Astrocyte (in vitro differentiated cells and primary cell): Measurements from ENCODE around the gene TTLL5. TPM values are rescaled to one million over a fixed set of nuclear protein-coding genes. Genes with fewer than 3 reads are reported as not detected.

Experiments
- DNase-seq: peaks from one replicate; pipeline ENCODE4 v3.0.0-alpha.2; 2010; ENCODE audit warnings: low read depth
- FAIRE-seq: peaks from 2 replicates; lab custom pipeline; 2011; peaks lifted over from hg19 to GRCh38; lab: Jason Lieb, UNC
- H2AFZ ChIP-seq: 2 replicates; pipeline ENCODE4 v1.6.0; 2012; ENCODE audit warnings: low read depth, low read length, inconsistent platforms
- H3K27ac ChIP-seq: 2 replicates; pipeline ENCODE4 v1.5.1; 2011; ENCODE audit warnings: low read depth, low read length, inconsistent platforms
- H3K27me3 ChIP-seq: 2 replicates; pipeline ENCODE4 v1.6.0; 2011; ENCODE audit warnings: low read length, inconsistent platforms; ENCODE audit not compliant: insufficient read depth
- H3K36me3 ChIP-seq: 2 replicates; pipeline ENCODE4 v1.5.1; 2011; ENCODE audit warnings: low read length, inconsistent platforms; ENCODE audit not compliant: insufficient read depth
- H3K4me1 ChIP-seq: 2 replicates; pipeline ENCODE4 v1.5.1; 2011; ENCODE audit warnings: low read length, inconsistent platforms; ENCODE audit not compliant: insufficient read depth
- H3K4me2 ChIP-seq: 2 replicates; pipeline ENCODE4 v1.6.0; 2012; ENCODE audit warnings: low read length, inconsistent platforms
- H3K4me3 ChIP-seq: 2 replicates; pipeline ENCODE4 v1.5.1; 2011; ENCODE audit warnings: low read depth, mild to moderate bottlenecking, low read length, inconsistent platforms; ENCODE audit not compliant: insufficient read depth
- H3K79me2 ChIP-seq: 2 replicates; pipeline ENCODE4 v1.6.0; 2012; ENCODE audit warnings: mild to moderate bottlenecking, low read length, inconsistent platforms; ENCODE audit not compliant: insufficient read depth
- H3K9ac ChIP-seq: 2 replicates; pipeline ENCODE4 v1.6.0; 2012; ENCODE audit warnings: mild to moderate bottlenecking, low read length, inconsistent platforms
- H3K9me3 ChIP-seq: 2 replicates; pipeline ENCODE4 v1.5.1; 2012; ENCODE audit warnings: low read depth, mild to moderate bottlenecking, low read length, inconsistent platforms; ENCODE audit not compliant: insufficient read depth
- H4K20me1 ChIP-seq: 2 replicates; pipeline ENCODE4 v1.6.0; 2012; ENCODE audit warnings: low read length, inconsistent platforms; ENCODE audit not compliant: insufficient read depth
- H3K27ac Mint-ChIP-seq: one replicate; pipeline ENCODE4 v1.8.0; 2021; ENCODE audit warnings: mild to moderate bottlenecking, mixed read lengths; ENCODE audit not compliant: unreplicated experiment
- H3K27me3 Mint-ChIP-seq: one replicate; pipeline ENCODE4 v1.8.0; 2021; ENCODE audit warnings: low read depth, mixed read lengths; ENCODE audit not compliant: unreplicated experiment
- H3K36me3 Mint-ChIP-seq: one replicate; pipeline ENCODE4 v1.8.0; 2021; ENCODE audit warnings: low read depth, mixed read lengths; ENCODE audit not compliant: unreplicated experiment
- H3K4me1 Mint-ChIP-seq: one replicate; pipeline ENCODE4 v1.8.0; 2021; ENCODE audit warnings: low read depth, mixed read lengths; ENCODE audit not compliant: unreplicated experiment
- H3K4me3 Mint-ChIP-seq: one replicate; pipeline ENCODE4 v1.8.0; 2021; ENCODE audit warnings: mild to moderate bottlenecking, moderate library complexity, mixed read lengths; ENCODE audit not compliant: unreplicated experiment
- H3K9me3 Mint-ChIP-seq: one replicate; pipeline ENCODE4 v1.8.0; 2021; ENCODE audit warnings: mild to moderate bottlenecking, mixed read lengths; ENCODE audit not compliant: unreplicated experiment
- CTCF ChIP-seq: IDR thresholded peaks from 2 replicates; pipeline ENCODE4 v1.5.1; 2011; ENCODE audit warnings: low read depth, mild to moderate bottlenecking, inconsistent platforms, low read length, moderate library complexity; ENCODE audit not compliant: insufficient read depth
- EZH2 ChIP-seq: IDR thresholded peaks from 2 replicates; pipeline ENCODE4 v1.6.1; 2012; ENCODE audit warnings: mild to moderate bottlenecking, low read length, inconsistent platforms; ENCODE audit not compliant: insufficient read depth
- total RNA-seq: library from RNA; stranded (reverse); gene quantifications from 2 replicates; pipeline ENCODE4 v1.2.1, GENCODE V29; 2021

Gene TTLL5
- total RNA-seq, 1 donor from 2014 or later: 24.0 TPM

- no peaks in the 10 kb centered on the region for H3K27me3 Mint-ChIP-seq
- no peaks in the 10 kb centered on the region for H3K27me3 ChIP-seq
- no peak for FAIRE-seq
- H4K20me1 ChIP-seq: no peaks in the 10 kb centered on the region
- H3K27ac Mint-ChIP-seq: peak overlapping the region; percentile 15
- H3K9ac ChIP-seq: no peak overlapping the region
- no peak overlapping the region for H2AFZ ChIP-seq
- H3K4me3 ChIP-seq: no peak overlapping the region
- H3K9me3 ChIP-seq: no peaks in the 10 kb centered on the region
- H3K9me3 Mint-ChIP-seq: no peaks in the 10 kb centered on the region
- no peak for DNase-seq
- peaks cover 11% of the 10 kb centered on the region for H3K36me3 Mint-ChIP-seq
- peak overlapping the region; percentile 12 for H3K4me3 Mint-ChIP-seq
- peak overlapping the region; percentile 42 for H3K4me2 ChIP-seq
- peaks cover 47% of the 10 kb centered on the region for H3K4me1 Mint-ChIP-seq
- no peaks in the 10 kb centered on the region for H3K36me3 ChIP-seq
- H3K4me1 ChIP-seq: peaks cover 46% of the 10 kb centered on the region
- TF ChIP-seq CTCF: no peak
- no peak for TF ChIP-seq EZH2
- no peak overlapping the region for H3K27ac ChIP-seq
- no peaks in the 10 kb centered on the region for H3K79me2 ChIP-seq
These were observed 214.9 kb downstream of the TTLL5 start for GRCh38 chr14:75875958-75876357.

- H2AFZ ChIP-seq: no peak overlapping the region
These were observed 215.5 kb downstream of the TTLL5 start for GRCh38 chr14:75876530-75876929.

More at GRCh38 chr14:75876530-75876929, 215.5 kb downstream of the TTLL5 start:
- Histone ChIP-seq H3K4me2 (peak overlapping the region; percentile 42), H3K4me3 (no peak overlapping the region), H3K36me3 (no peaks in the 10 kb centered on the region), H3K4me1 (peaks cover 40% of the 10 kb centered on the region), H4K20me1 (no peaks in the 10 kb centered on the region), H3K79me2 (no peaks in the 10 kb centered on the region), H3K9ac (peak overlapping the region; percentile 34), H3K9me3 (no peaks in the 10 kb centered on the region), H3K27ac (peak overlapping the region; percentile 73), H3K27me3 (no peaks in the 10 kb centered on the region)
- H3K4me1 Mint-ChIP-seq: peaks cover 43% of the 10 kb centered on the region
- TF ChIP-seq EZH2 (no peak), CTCF (no peak)
- FAIRE-seq (no peak), DNase-seq (peak; percentile 54)
- H3K4me3 Mint-ChIP-seq: no peak overlapping the region
- no peaks in the 10 kb centered on the region for H3K9me3 Mint-ChIP-seq
- peaks cover 11% of the 10 kb centered on the region for H3K36me3 Mint-ChIP-seq
- no peaks in the 10 kb centered on the region for H3K27me3 Mint-ChIP-seq
- H3K27ac Mint-ChIP-seq: no peak overlapping the region
